ENCODE measurements around the gene NRF1.

- TF ChIP-seq EZH2phosphoT487 (IDR thresholded peaks at IDR 0.05; ENCODE audit: low read length) (no peak), CTCF (IDR thresholded peaks at IDR 0.05; ENCODE audit: low read length) (no peak), EZH2 (optimal IDR thresholded peaks at IDR 0.05; ENCODE audit: low read depth, low read length) (no peak)
Observed at GRCh38 chr7:129730159-129730558, 118.6 kb downstream of the NRF1 start.
